A673 (cell line): ENCODE data around the gene CXorf66. TPM values are rescaled to one million over a fixed set of nuclear protein-coding genes. Genes with fewer than 3 reads are reported as not detected.

Experiments
- BruUV-seq: library from RNA; stranded (reverse); fragments of 400-500 nt; replicated peaks from 2 replicates; lab custom pipeline; 2021; lab: Mats Ljungman, UMichigan
- CTCF ChIA-PET: fragments of 300-600 bp; sonication (Branson Sonifier 250); formaldehyde crosslinking; loops from one replicate; lab custom pipeline; 2022; ENCODE audit warnings: antibody characterized with exemption; lab: Charles Lee
- POLR2A ChIA-PET: fragments of 300-600 bp; sonication (Branson Sonifier 250); formaldehyde crosslinking; loops from one replicate; lab custom pipeline; 2022; ENCODE audit warnings: antibody characterized with exemption; ENCODE audit not compliant: low non-redundant PET; lab: Charles Lee
- DNase-seq: peaks from one replicate; pipeline ENCODE4 v3.0.0-alpha.2; 2015; ENCODE audit warnings: low spot score
- H3K27ac ChIP-seq: fragments of 200-600 bp; sonication (generic); 2 replicates; pipeline ENCODE4 v1.5.1; 2016; ENCODE audit warnings: mixed run types, low read depth, mild to moderate bottlenecking, mixed read lengths, antibody characterized with exemption, low read length; ENCODE audit not compliant: poor library complexity, severe bottlenecking
- H3K27me3 ChIP-seq: fragments of 200-600 bp; sonication (generic); replicated peaks from 2 replicates; pipeline ENCODE4 v1.6.1; 2017; ENCODE audit warnings: mixed run types, low read depth, mild to moderate bottlenecking, mixed read lengths, antibody characterized with exemption, low read length; ENCODE audit not compliant: insufficient read depth, poor library complexity
- H3K36me3 ChIP-seq: fragments of 200-600 bp; sonication (generic); 2 replicates; pipeline ENCODE4 v1.6.1; 2016; ENCODE audit warnings: mixed run types, mild to moderate bottlenecking, mixed read lengths, antibody characterized with exemption, low read length; ENCODE audit not compliant: insufficient read depth, poor library complexity, severe bottlenecking
- H3K4me1 ChIP-seq: fragments of 200-600 bp; sonication (generic); 2 replicates; pipeline ENCODE4 v1.6.1; 2017; ENCODE audit warnings: mixed run types, mild to moderate bottlenecking, mixed read lengths, antibody characterized with exemption, low read length; ENCODE audit not compliant: insufficient read depth, poor library complexity, severe bottlenecking
- H3K4me3 ChIP-seq: fragments of 200-600 bp; sonication (generic); 2 replicates; pipeline ENCODE4 v1.5.1; 2016; ENCODE audit warnings: low read depth, mixed run types, mild to moderate bottlenecking, mixed read lengths, low read length; ENCODE audit not compliant: poor library complexity, severe bottlenecking
- H3K9me3 ChIP-seq: fragments of 200-600 bp; sonication (generic); 2 replicates; pipeline ENCODE4 v1.6.1; 2016; ENCODE audit warnings: mixed run types, low read depth, mild to moderate bottlenecking, mixed read lengths, antibody characterized with exemption, low read length; ENCODE audit not compliant: poor library complexity, severe bottlenecking
- EZH2 ChIP-seq: fragments of 200-600 bp; sonication (generic); IDR thresholded peaks from 2 replicates; pipeline ENCODE4 v1.6.1; 2017; ENCODE audit warnings: borderline replicate concordance, low read depth, mild to moderate bottlenecking, mixed read lengths, antibody characterized with exemption, low read length; ENCODE audit not compliant: poor library complexity, severe bottlenecking
- intact Hi-C: fragments of 100-400 bp; cut with micrococcal nuclease; formaldehyde crosslinking; loops from one replicate; pipeline ENCODE4 v1.10.0; 2022; ENCODE audit not compliant: unreplicated experiment
- total RNA-seq: library from RNA; stranded (reverse); gene quantifications from 2 replicates; pipeline ENCODE4 v1.2.3, GENCODE V29; 2021
- TF ChIP-seq, protein P1 (sequence below): fragments of 300-800, 200-600 bp; sonication (generic); conservative IDR thresholded peaks from 2 replicates; pipeline ENCODE4 v1.5.1; 2017; ENCODE audit warnings: low read depth, mild to moderate bottlenecking, antibody characterized with exemption, low read length, moderate library complexity, mixed read lengths

The CXorf66 gene
- total RNA-seq, 1 experiment from 2014 or later, result not detected

DNA sequence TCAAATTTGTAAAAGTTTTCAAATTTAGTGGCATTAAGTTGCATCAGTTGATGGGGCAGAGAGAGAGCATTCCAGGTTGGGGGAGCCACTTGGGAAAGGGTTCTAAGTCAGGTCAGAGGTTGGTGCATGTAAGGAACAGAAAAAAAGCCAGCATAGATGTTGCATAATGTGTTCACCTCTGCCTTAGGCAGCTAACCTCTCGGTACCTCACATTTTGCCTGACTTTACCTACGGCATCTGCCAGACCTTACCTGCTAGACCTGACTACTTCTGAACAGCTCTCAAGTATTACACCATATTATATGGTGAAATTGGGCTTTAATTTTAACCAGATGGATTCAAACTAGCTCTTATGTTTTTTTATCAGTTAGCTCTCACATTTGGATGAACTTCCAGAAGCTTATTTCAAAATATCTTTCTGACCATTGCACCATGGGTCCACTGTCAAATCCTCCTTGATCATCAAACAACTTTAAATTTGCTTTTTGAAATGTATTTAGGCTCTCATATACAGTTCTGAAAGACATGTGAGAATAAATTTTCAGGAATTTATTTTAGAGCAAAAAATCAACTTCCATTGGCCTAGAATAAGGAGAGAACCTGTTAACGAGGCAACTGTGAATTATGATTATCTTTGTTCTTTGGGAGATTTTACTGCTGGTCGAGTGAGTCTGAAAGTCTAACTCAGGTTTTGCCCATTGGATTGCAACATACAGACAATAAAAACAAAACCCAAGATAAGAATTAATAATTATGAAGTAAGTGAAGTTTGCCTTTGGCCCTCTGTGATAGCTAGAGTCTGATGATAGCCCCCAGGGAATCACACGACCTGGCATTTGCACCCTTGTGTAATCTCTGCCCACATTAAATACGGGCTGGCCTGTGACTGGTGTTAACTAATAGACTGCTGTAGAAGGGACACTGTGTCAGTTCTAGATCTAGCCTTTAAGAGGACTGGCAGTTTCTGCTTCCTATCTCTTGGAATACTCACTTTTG is 7.6 kb upstream of the CXorf66 start:
- intact Hi-C loops, result loop anchor here (5.0 kb wide), 2 partner anchors 421 to 896 kb away; no protein-coding TSS in a partner anchor
- no peak overlapping the region for H3K4me3 ChIP-seq
- H3K36me3 ChIP-seq, result no peaks in the 10 kb centered on the region
- POLR2A ChIA-PET, result no interaction called here
- TF ChIP-seq, protein P1, sequence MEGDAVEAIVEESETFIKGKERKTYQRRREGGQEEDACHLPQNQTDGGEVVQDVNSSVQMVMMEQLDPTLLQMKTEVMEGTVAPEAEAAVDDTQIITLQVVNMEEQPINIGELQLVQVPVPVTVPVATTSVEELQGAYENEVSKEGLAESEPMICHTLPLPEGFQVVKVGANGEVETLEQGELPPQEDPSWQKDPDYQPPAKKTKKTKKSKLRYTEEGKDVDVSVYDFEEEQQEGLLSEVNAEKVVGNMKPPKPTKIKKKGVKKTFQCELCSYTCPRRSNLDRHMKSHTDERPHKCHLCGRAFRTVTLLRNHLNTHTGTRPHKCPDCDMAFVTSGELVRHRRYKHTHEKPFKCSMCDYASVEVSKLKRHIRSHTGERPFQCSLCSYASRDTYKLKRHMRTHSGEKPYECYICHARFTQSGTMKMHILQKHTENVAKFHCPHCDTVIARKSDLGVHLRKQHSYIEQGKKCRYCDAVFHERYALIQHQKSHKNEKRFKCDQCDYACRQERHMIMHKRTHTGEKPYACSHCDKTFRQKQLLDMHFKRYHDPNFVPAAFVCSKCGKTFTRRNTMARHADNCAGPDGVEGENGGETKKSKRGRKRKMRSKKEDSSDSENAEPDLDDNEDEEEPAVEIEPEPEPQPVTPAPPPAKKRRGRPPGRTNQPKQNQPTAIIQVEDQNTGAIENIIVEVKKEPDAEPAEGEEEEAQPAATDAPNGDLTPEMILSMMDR, result no peak
- TF ChIP-seq EZH2, result no peak
- peaks cover 35% of the 10 kb centered on the region for H3K4me1 ChIP-seq
- peaks cover 14% of the 10 kb centered on the region for H3K9me3 ChIP-seq
- CTCF ChIA-PET, result no interaction called here
- no TSS peak for BruUV-seq
- peak overlapping the region; percentile 95 for H3K27ac ChIP-seq
- no peaks in the 10 kb centered on the region for H3K27me3 ChIP-seq
- no peak for DNase-seq

DNA sequence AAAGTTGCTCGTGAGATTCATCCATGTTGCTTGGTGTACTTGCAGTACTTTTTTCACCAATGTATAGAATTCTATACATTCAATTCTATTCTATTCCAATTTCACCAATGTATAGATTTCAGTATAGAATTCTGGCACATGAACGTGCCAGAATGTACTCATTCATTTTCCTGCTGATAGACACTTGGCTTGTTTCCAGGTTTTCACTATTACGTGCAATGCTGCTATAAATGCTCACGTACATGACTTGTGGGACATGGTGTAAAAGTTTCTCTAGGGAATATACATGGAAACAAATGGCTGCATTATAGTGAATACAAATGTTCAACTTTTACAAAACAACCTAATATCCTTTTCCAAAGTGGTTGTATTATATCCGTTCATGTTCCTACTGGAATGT is 6.8 kb upstream of the CXorf66 start:
- peak; percentile 61 for DNase-seq
- peak overlapping the region; percentile 95 for H3K27ac ChIP-seq
- peaks cover 36% of the 10 kb centered on the region for H3K4me1 ChIP-seq
- intact Hi-C loops, result loop anchor here (5.0 kb wide), 2 partner anchors 420 to 895 kb away; no protein-coding TSS in a partner anchor
- no peaks in the 10 kb centered on the region for H3K27me3 ChIP-seq
- CTCF ChIA-PET, result interaction anchor here (1.2 kb wide), 1 partner anchor 63 kb away, joined by 4 read pairs; no protein-coding TSS in a partner anchor
- H3K9me3 ChIP-seq, result peaks cover 13% of the 10 kb centered on the region
- BruUV-seq, result no TSS peak
- H3K36me3 ChIP-seq, result no peaks in the 10 kb centered on the region
- TF ChIP-seq, protein P1, result no peak
- TF ChIP-seq EZH2, result no peak
- peak overlapping the region; percentile 32 for H3K4me3 ChIP-seq
- POLR2A ChIA-PET, result no interaction called here

DNA sequence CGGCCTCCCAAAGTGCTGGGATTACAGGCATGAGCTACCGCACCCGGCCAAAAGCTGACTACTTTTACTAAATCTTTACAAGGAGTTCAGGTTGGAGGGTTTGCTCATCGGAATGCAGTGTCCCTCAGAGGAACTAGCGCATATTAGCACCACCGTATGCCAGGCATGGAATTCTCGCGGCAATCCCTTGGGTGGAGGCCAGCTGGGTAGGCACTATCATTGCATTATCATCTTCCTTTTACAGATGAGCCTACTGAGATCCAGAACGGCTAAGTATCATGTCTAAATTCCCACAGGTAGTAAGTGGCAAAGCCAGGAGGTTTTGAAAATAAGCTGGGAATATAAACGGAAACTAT is 6.1 kb upstream of the CXorf66 start:
- DNase-seq, result peak; percentile 92
- ChIA-PET CTCF (interaction anchor here (0.6 to 1.2 kb wide), 2 partner anchors 64 to 1668 kb away, joined by 4 read pairs; no protein-coding TSS in a partner anchor), POLR2A (no interaction called here)
- H3K4me3 ChIP-seq, result peak overlapping the region; percentile 32
- intact Hi-C loops, result loop anchor here (2.0 to 5.0 kb wide), 5 partner anchors 419 to 1791 kb away; no protein-coding TSS in a partner anchor
- H3K4me1 ChIP-seq, result peaks cover 42% of the 10 kb centered on the region
- H3K36me3 ChIP-seq, result no peaks in the 10 kb centered on the region
- no peaks in the 10 kb centered on the region for H3K27me3 ChIP-seq
- H3K27ac ChIP-seq, result peak overlapping the region; percentile 95
- TF ChIP-seq EZH2, result no peak
- TF ChIP-seq, protein P1, result no peak
- BruUV-seq, result TSS peak; percentile 83
- H3K9me3 ChIP-seq, result peaks cover 6% of the 10 kb centered on the region
